SJCRH30 (cell line): ENCODE data around the gene TGFB2. TPM values are rescaled to one million over a fixed set of nuclear protein-coding genes. Genes with fewer than 3 reads are reported as not detected.

Experiments used
- DNase-seq, 2 experiments: peaks; one replicate each; pipeline ENCODE4 v3.0.0-alpha.2; 2015 to 2020
- H3K27ac ChIP-seq: fragments of 250-450 bp; sonication (Bioruptor Pico); 2 replicates; pipeline ENCODE4 v1.5.1; 2020; ENCODE audit warnings: mild to moderate bottlenecking, moderate library complexity
- H3K27me3 ChIP-seq: fragments of 250-450 bp; sonication (Bioruptor Pico); 2 replicates; pipeline ENCODE4 v1.5.1; 2020; ENCODE audit warnings: mild to moderate bottlenecking, moderate library complexity
- H3K36me3 ChIP-seq: fragments of 250-450 bp; sonication (Bioruptor Pico); 2 replicates; pipeline ENCODE4 v1.5.1; 2020; ENCODE audit warnings: mild to moderate bottlenecking, moderate library complexity
- H3K4me1 ChIP-seq: fragments of 250-450 bp; sonication (Bioruptor Pico); 2 replicates; pipeline ENCODE4 v1.5.1; 2020; ENCODE audit warnings: mild to moderate bottlenecking, moderate library complexity
- H3K4me3 ChIP-seq: fragments of 250-450 bp; sonication (Bioruptor Pico); 2 replicates; pipeline ENCODE4 v1.5.1; 2020; ENCODE audit warnings: mild to moderate bottlenecking, moderate library complexity
- H3K9me3 ChIP-seq: fragments of 250-450 bp; sonication (Bioruptor Pico); replicated peaks from 2 replicates; pipeline ENCODE4 v1.5.1; 2020; ENCODE audit warnings: mild to moderate bottlenecking, moderate library complexity
- total RNA-seq: library from RNA; depleted of rRNA; stranded (reverse); fragments of >200 nt; shearing (Covaris generic); gene quantifications from 2 replicates; pipeline ENCODE4 v1.2.3, GENCODE V29; 2014

Gene TGFB2
- total RNA-seq, 1 experiment from 2014 or later: 24.4 TPM

- peak overlapping the region; percentile 72 for H3K27ac ChIP-seq
- DNase-seq: peak; percentile 77
Measured at GRCh38 chr1:218347336-218347722, 2.2 kb downstream of the TGFB2 start.

GRCh38 chr1:218347723-218348627, 2.8 kb downstream of the TGFB2 start:
- peak; percentile 75 to 82 for DNase-seq
- peak overlapping the region; percentile 73 for H3K4me3 ChIP-seq
- no peaks in the 10 kb centered on the region for H3K36me3 ChIP-seq
- peaks cover 25% of the 10 kb centered on the region for H3K4me1 ChIP-seq
- peak overlapping the region; percentile 72 for H3K27ac ChIP-seq
- no peaks in the 10 kb centered on the region for H3K9me3 ChIP-seq
- H3K27me3 ChIP-seq: no peaks in the 10 kb centered on the region

More at GRCh38 chr1:218347336-218347722, 2.2 kb downstream of the TGFB2 start:
- Histone ChIP-seq H3K4me3 (peak overlapping the region; percentile 73), H3K36me3 (no peaks in the 10 kb centered on the region), H3K9me3 (no peaks in the 10 kb centered on the region), H3K4me1 (peaks cover 25% of the 10 kb centered on the region), H3K27me3 (no peaks in the 10 kb centered on the region)

GRCh38 chr1:218348628-218349071, 3.5 kb downstream of the TGFB2 start:
- Histone ChIP-seq H3K27ac (peak overlapping the region; percentile 72), H3K36me3 (no peaks in the 10 kb centered on the region), H3K27me3 (no peaks in the 10 kb centered on the region), H3K4me3 (peak overlapping the region; percentile 73), H3K9me3 (no peaks in the 10 kb centered on the region), H3K4me1 (peaks cover 25% of the 10 kb centered on the region)
- DNase-seq: peak in 1 of 2 experiments; percentile 36

GRCh38 chr1:218349348-218350034, 4.4 kb downstream of the TGFB2 start:
- peak overlapping the region; percentile 73 for H3K4me3 ChIP-seq
- DNase-seq: peak; percentile 30 to 48
- H3K4me1 ChIP-seq: peaks cover 28% of the 10 kb centered on the region
- H3K9me3 ChIP-seq: no peaks in the 10 kb centered on the region
- H3K27ac ChIP-seq: peak overlapping the region; percentile 72; the same call in 1 of the 2 replicates
- no peaks in the 10 kb centered on the region for H3K27me3 ChIP-seq
- peaks cover 5% of the 10 kb centered on the region for H3K36me3 ChIP-seq

GRCh38 chr1:218350035-218350525, 4.9 kb downstream of the TGFB2 start:
- Histone ChIP-seq H3K9me3 (no peaks in the 10 kb centered on the region), H3K27ac (no peak overlapping the region), H3K27me3 (no peaks in the 10 kb centered on the region), H3K4me1 (peaks cover 28% of the 10 kb centered on the region), H3K36me3 (peaks cover 5% of the 10 kb centered on the region), H3K4me3 (no peak overlapping the region)
- no peak for DNase-seq

- Histone ChIP-seq H3K36me3 (peaks cover 5% of the 10 kb centered on the region), H3K4me1 (peaks cover 28% of the 10 kb centered on the region), H3K27me3 (no peaks in the 10 kb centered on the region), H3K9me3 (no peaks in the 10 kb centered on the region), H3K4me3 (no peak overlapping the region), H3K27ac (no peak overlapping the region)
- no peak for DNase-seq
Measured at GRCh38 chr1:218350801-218351266, 5.7 kb downstream of the TGFB2 start.

- DNase-seq: no peak
- peaks cover 5% of the 10 kb centered on the region for H3K36me3 ChIP-seq
Measured at GRCh38 chr1:218351391-218352074, 6.4 kb downstream of the TGFB2 start.

GRCh38 chr1:218352075-218352438, 6.9 kb downstream of the TGFB2 start:
- peaks cover 28% of the 10 kb centered on the region for H3K4me1 ChIP-seq
- H3K4me3 ChIP-seq: no peak overlapping the region
- DNase-seq: no peak
- H3K27ac ChIP-seq: no peak overlapping the region
- H3K36me3 ChIP-seq: peaks cover 5% of the 10 kb centered on the region
- no peaks in the 10 kb centered on the region for H3K27me3 ChIP-seq
- H3K9me3 ChIP-seq: no peaks in the 10 kb centered on the region

More at GRCh38 chr1:218351391-218352074, 6.4 kb downstream of the TGFB2 start:
- H3K27me3 ChIP-seq: no peaks in the 10 kb centered on the region
- H3K9me3 ChIP-seq: no peaks in the 10 kb centered on the region
- H3K4me3 ChIP-seq: no peak overlapping the region
- peaks cover 28% of the 10 kb centered on the region for H3K4me1 ChIP-seq
- no peak overlapping the region for H3K27ac ChIP-seq

GRCh38 chr1:218353656-218354055, 8.5 kb downstream of the TGFB2 start:
- Histone ChIP-seq H3K4me1 (peaks cover 23% of the 10 kb centered on the region), H3K9me3 (no peaks in the 10 kb centered on the region), H3K27me3 (no peaks in the 10 kb centered on the region), H3K4me3 (no peak overlapping the region), H3K27ac (no peak overlapping the region), H3K36me3 (peaks cover 5% of the 10 kb centered on the region)
- no peak for DNase-seq

GRCh38 chr1:218355278-218355677, 10.1 kb downstream of the TGFB2 start:
- no peaks in the 10 kb centered on the region for H3K9me3 ChIP-seq
- peaks cover 10% of the 10 kb centered on the region for H3K4me1 ChIP-seq
- H3K27ac ChIP-seq: no peak overlapping the region
- no peak for DNase-seq
- H3K27me3 ChIP-seq: no peaks in the 10 kb centered on the region
- H3K36me3 ChIP-seq: peaks cover 5% of the 10 kb centered on the region
- H3K4me3 ChIP-seq: no peak overlapping the region

- Histone ChIP-seq H3K4me3 (no peak overlapping the region), H3K27me3 (no peaks in the 10 kb centered on the region), H3K9me3 (no peaks in the 10 kb centered on the region), H3K36me3 (peaks cover 5% of the 10 kb centered on the region), H3K27ac (no peak overlapping the region), H3K4me1 (peaks cover 17% of the 10 kb centered on the region)
- no peak for DNase-seq
Measured at GRCh38 chr1:218357211-218357892, 12.2 kb downstream of the TGFB2 start.

- Histone ChIP-seq H3K4me1 (peaks cover 21% of the 10 kb centered on the region), H3K4me3 (no peak overlapping the region), H3K9me3 (no peaks in the 10 kb centered on the region), H3K27ac (no peak overlapping the region), H3K36me3 (peaks cover 5% of the 10 kb centered on the region), H3K27me3 (no peaks in the 10 kb centered on the region)
- DNase-seq: no peak
Measured at GRCh38 chr1:218357893-218358232, 12.7 kb downstream of the TGFB2 start.

GRCh38 chr1:218361298-218362065, 16.3 kb downstream of the TGFB2 start:
- Histone ChIP-seq H3K27ac (peak overlapping the region; percentile 35), H3K36me3 (peaks cover 2% of the 10 kb centered on the region; the same call in 1 of the 2 replicates)
- DNase-seq: peak; percentile 70 to 90

More at GRCh38 chr1:218361298-218362065, 16.3 kb downstream of the TGFB2 start:
- Histone ChIP-seq H3K4me3 (no peak overlapping the region), H3K9me3 (no peaks in the 10 kb centered on the region), H3K4me1 (peaks cover 18% of the 10 kb centered on the region), H3K27me3 (no peaks in the 10 kb centered on the region)
